Measurements from ENCODE around the gene UNC119.

DNA sequence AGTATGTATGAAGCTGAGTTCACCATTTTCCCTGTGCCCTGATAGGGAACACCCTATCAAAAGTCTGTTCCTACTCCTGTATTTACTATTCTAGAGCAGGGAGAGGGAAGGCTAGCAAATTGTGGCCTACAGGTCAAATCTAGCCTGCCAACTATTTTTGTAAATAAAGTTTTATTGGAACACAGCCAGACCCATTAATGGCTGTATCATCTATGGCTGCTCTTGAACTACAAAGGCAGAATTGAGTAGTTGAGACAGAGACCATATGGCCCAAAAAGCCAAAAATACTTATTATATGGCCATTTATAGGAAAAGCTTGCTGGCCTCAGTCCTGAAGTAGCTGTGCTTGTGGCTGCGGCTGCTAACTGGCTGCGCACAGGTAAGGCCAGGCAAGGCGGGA, 28.5 kb upstream of the UNC119 start:
- TF ChIP-seq SIN3A (IDR thresholded peaks at IDR 0.05; ENCODE audit: borderline replicate concordance, insufficient read depth, low read depth, low read length) (no peak), POLR2AphosphoS5 (IDR thresholded peaks at IDR 0.05; ENCODE audit: low read depth, low read length) (no peak)
- TF ChIP-seq, protein P1, sequence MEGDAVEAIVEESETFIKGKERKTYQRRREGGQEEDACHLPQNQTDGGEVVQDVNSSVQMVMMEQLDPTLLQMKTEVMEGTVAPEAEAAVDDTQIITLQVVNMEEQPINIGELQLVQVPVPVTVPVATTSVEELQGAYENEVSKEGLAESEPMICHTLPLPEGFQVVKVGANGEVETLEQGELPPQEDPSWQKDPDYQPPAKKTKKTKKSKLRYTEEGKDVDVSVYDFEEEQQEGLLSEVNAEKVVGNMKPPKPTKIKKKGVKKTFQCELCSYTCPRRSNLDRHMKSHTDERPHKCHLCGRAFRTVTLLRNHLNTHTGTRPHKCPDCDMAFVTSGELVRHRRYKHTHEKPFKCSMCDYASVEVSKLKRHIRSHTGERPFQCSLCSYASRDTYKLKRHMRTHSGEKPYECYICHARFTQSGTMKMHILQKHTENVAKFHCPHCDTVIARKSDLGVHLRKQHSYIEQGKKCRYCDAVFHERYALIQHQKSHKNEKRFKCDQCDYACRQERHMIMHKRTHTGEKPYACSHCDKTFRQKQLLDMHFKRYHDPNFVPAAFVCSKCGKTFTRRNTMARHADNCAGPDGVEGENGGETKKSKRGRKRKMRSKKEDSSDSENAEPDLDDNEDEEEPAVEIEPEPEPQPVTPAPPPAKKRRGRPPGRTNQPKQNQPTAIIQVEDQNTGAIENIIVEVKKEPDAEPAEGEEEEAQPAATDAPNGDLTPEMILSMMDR (IDR thresholded peaks at IDR 0.05), result no peak
